HG03097 (cell line): Measurements from ENCODE around the gene MRPL3.

Source experiments
- ATAC-seq: cut with Tn5 transposase; IDR thresholded peaks from one replicate; pipeline ENCODE4 v1.9.1; 2021; ENCODE audit not compliant: unreplicated experiment, low FRiP score

MRPL3 gene

DNA sequence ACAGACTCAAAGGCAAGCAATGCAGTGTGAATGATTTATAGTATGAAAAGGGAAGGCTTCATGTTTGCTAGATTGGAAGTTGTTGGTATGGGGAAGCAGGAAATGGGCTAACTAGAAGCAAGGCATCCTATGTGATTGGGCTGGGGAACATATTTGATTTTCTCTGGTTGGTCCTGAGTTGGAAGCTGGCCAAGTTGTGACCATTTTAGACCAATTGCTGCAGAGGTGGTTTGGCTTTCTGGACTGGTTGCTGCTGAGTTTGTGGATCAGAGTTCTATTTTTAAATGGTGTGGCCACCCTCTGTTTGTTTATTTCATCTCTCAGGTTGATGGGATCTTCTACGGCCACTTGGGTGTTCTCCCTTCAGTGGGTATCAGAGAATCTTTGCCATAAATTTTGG is 81.5 kb downstream of the MRPL3 start:
- ATAC-seq, result no peak

DNA sequence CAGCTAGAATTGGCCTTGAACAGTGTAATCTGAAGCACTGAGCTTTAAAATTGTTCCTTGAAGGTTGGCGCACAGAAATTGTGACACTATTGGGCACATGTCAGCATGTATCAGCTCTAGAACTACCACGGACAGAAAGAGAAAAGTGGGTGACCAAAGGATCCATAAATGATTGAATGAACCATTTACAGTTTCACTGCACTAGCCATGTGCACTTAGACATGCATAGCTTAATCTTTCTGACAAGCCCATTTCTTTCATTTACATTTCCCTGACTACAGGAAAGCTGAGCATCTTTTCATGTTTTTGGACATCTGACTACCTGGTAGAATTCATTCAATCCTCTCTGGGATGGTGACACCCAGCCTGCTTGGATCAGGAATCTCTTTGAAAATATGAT is 85.0 kb downstream of the MRPL3 start:
- no peak for ATAC-seq
